Muscle layer of colon (tissue), 2 donors: ENCODE data around the gene TAOK3.
"Not testable (repeated sequence)": the region's sequence is repeated elsewhere in the genome, so short reads cannot be mapped to it uniquely, and the experiment has no call there.

Experiments used
- H3K27ac ChIP-seq: one replicate; pipeline ENCODE4 v1.7.0; 2013; ENCODE audit warnings: low read depth, mild to moderate bottlenecking, low read length, moderate library complexity
- H3K27me3 ChIP-seq, 2 donors: one replicate each; pipeline ENCODE4 v1.7.0; 2013; ENCODE audit warnings: low read length in 2 of 2, mild to moderate bottlenecking in 2 of 2; ENCODE audit not compliant: insufficient read depth in 2 of 2, control insufficient read depth in 1 of 2
- H3K36me3 ChIP-seq: one replicate; pipeline ENCODE4 v1.7.0; 2013; ENCODE audit warnings: mild to moderate bottlenecking, low read length; ENCODE audit not compliant: insufficient read depth
- H3K4me1 ChIP-seq: one replicate; pipeline ENCODE4 v1.7.0; 2013; ENCODE audit warnings: mild to moderate bottlenecking, low read length; ENCODE audit not compliant: insufficient read depth
- H3K4me3 ChIP-seq, 2 donors: one replicate each; pipeline ENCODE4 v1.7.0; 2013; ENCODE audit warnings: low read length in 2 of 2, low read depth in 1 of 2, mild to moderate bottlenecking in 1 of 2, moderate library complexity in 1 of 2
- H3K9ac ChIP-seq: one replicate; pipeline ENCODE4 v1.7.0; 2013; ENCODE audit warnings: low read length
- H3K9me3 ChIP-seq: one replicate; pipeline ENCODE4 v1.7.0; 2013; ENCODE audit warnings: mild to moderate bottlenecking, low read length
- donor health status: abdominal sarcoma.
- donor health status: Adenocarcinoma of cecum.

TAOK3 gene

GRCh38 chr12:118310320-118310719 is 62.4 kb downstream of the TAOK3 start:
- Histone ChIP-seq H3K4me1 (no peaks in the 10 kb centered on the region), H3K36me3 (no peaks in the 10 kb centered on the region), H3K27ac (no peak overlapping the region), H3K9me3 (no peaks in the 10 kb centered on the region), H3K4me3 (no peak overlapping the region), H3K27me3 (no peaks in the 10 kb centered on the region), H3K9ac (no peak overlapping the region)

GRCh38 chr12:118308006-118308405 is 64.7 kb downstream of the TAOK3 start:
- H3K4me1 ChIP-seq, H3K9me3 ChIP-seq, H3K27me3 ChIP-seq, H3K4me3 ChIP-seq, H3K27ac ChIP-seq, H3K36me3 ChIP-seq, H3K9ac ChIP-seq: not testable (repeated sequence)

- H3K27me3 ChIP-seq = no peaks in the 10 kb centered on the region
- no peaks in the 10 kb centered on the region for H3K36me3 ChIP-seq
- H3K4me3 ChIP-seq = no peak overlapping the region
- no peaks in the 10 kb centered on the region for H3K4me1 ChIP-seq
- no peak overlapping the region for H3K27ac ChIP-seq
- H3K9ac ChIP-seq = no peak overlapping the region
- H3K9me3 ChIP-seq = no peaks in the 10 kb centered on the region
Measured at GRCh38 chr12:118307069-118307954, 65.4 kb downstream of the TAOK3 start.

GRCh38 chr12:118304093-118304492 is 68.6 kb downstream of the TAOK3 start:
- no peak overlapping the region for H3K27ac ChIP-seq
- H3K27me3 ChIP-seq = no peaks in the 10 kb centered on the region
- H3K4me1 ChIP-seq = no peaks in the 10 kb centered on the region
- no peaks in the 10 kb centered on the region for H3K9me3 ChIP-seq
- H3K9ac ChIP-seq = no peak overlapping the region
- no peak overlapping the region for H3K4me3 ChIP-seq
- no peaks in the 10 kb centered on the region for H3K36me3 ChIP-seq

DNA sequence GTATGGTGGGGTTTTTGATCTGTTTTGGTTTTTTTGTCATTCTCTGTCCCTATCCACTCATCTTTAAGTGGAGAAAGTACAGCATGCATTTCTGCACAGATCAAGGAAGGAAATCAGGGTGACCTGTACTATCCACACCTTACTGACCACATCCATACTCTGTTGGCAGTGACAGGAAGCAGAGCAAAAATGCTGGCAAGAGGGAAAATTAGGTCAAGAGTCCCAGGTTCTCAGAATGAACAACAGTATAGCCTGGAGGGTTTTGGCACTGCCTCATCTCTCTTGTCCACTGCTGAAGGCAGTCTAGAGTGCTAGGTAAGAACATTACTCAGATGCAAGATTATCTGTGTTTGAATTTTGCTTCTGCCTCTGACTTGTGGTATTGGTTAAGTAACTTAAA is 70.7 kb downstream of the TAOK3 start:
- Histone ChIP-seq H3K36me3 (no peaks in the 10 kb centered on the region), H3K27me3 (no peaks in the 10 kb centered on the region), H3K4me3 (no peak overlapping the region), H3K9me3 (no peaks in the 10 kb centered on the region), H3K4me1 (no peaks in the 10 kb centered on the region), H3K27ac (no peak overlapping the region), H3K9ac (no peak overlapping the region)

- Histone ChIP-seq H3K27me3 (no peaks in the 10 kb centered on the region), H3K9ac (no peak overlapping the region), H3K4me1 (no peaks in the 10 kb centered on the region), H3K4me3 (no peak overlapping the region), H3K9me3 (no peaks in the 10 kb centered on the region), H3K36me3 (no peaks in the 10 kb centered on the region), H3K27ac (no peak overlapping the region)
Measured at GRCh38 chr12:118299791-118300460, 72.8 kb downstream of the TAOK3 start.

- H3K4me3 ChIP-seq = no peak overlapping the region
- no peaks in the 10 kb centered on the region for H3K27me3 ChIP-seq
- no peak overlapping the region for H3K27ac ChIP-seq
- H3K9ac ChIP-seq = no peak overlapping the region
- H3K36me3 ChIP-seq = no peaks in the 10 kb centered on the region
- no peaks in the 10 kb centered on the region for H3K4me1 ChIP-seq
- no peaks in the 10 kb centered on the region for H3K9me3 ChIP-seq
Measured at GRCh38 chr12:118297284-118297683, 75.4 kb downstream of the TAOK3 start.

DNA sequence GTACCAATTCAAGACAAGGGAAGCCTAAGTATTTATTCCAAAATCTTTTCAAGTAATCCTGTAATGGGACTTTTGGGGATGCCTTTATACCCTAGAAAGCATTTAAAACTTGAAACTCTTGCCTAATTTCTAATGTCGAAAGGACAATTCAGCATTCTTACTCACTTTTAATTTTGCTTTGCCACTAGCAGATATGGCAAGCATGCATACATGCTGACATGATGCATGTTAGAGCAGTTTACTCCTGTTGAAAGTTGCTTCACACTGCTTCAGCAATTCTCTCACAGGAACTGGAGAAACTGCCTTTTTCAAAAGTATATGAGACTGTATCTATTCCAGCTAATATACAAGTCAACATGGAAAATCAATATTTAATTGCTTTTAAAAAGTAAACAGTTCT is 79.9 kb downstream of the TAOK3 start:
- H3K27me3 ChIP-seq = no peaks in the 10 kb centered on the region
- no peak overlapping the region for H3K27ac ChIP-seq
- H3K9ac ChIP-seq = no peak overlapping the region
- H3K9me3 ChIP-seq = no peaks in the 10 kb centered on the region
- no peaks in the 10 kb centered on the region for H3K36me3 ChIP-seq
- no peak overlapping the region for H3K4me3 ChIP-seq
- H3K4me1 ChIP-seq = no peaks in the 10 kb centered on the region

GRCh38 chr12:118290130-118290529 is 82.6 kb downstream of the TAOK3 start:
- H3K27ac ChIP-seq = no peak overlapping the region
- no peaks in the 10 kb centered on the region for H3K9me3 ChIP-seq
- H3K27me3 ChIP-seq = no peaks in the 10 kb centered on the region
- H3K36me3 ChIP-seq = no peaks in the 10 kb centered on the region
- H3K4me3 ChIP-seq = no peak overlapping the region
- H3K9ac ChIP-seq = no peak overlapping the region
- no peaks in the 10 kb centered on the region for H3K4me1 ChIP-seq

DNA sequence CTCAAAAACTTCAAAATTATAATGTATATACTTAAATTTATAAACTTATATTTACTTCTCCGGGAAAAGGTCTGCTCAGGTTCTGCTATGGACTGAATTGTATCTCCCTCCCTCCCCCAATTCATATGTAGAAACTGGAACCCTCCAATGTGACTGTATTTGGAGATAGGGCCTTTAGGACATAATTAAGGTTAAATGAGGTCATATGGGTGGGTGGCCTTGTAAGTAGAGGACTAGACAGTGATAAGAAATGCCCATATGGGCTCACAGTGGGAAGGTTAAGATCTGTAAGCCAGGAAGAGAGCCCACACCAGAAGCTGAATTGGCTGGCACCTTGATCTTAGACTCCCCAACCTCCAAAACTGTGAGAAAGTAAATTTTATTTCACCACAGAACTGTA is 84.5 kb downstream of the TAOK3 start:
- H3K36me3 ChIP-seq = no peaks in the 10 kb centered on the region
- H3K4me1 ChIP-seq = no peaks in the 10 kb centered on the region
- no peaks in the 10 kb centered on the region for H3K9me3 ChIP-seq
- H3K27me3 ChIP-seq = no peaks in the 10 kb centered on the region
- H3K27ac ChIP-seq = no peak overlapping the region
- H3K9ac ChIP-seq = no peak overlapping the region
- H3K4me3 ChIP-seq = no peak overlapping the region

DNA sequence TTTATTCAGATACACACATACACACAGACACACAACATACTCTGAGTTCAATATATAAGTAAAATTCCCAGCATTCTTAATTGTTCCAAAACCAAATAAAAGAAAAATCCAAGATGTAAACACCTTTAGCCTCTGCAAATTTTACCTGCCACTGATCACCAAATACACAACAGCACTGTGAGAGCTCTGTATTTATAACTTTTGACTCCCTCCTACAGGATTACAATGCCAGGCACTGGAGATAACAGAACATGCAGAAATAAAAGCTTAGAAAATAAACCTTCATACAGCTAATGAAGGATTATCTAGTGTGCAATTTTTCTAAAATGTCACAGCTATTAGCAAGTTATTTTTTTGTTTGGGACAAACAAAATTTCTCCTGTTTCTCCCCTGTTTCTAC is 85.0 kb downstream of the TAOK3 start:
- no peaks in the 10 kb centered on the region for H3K4me1 ChIP-seq
- H3K27ac ChIP-seq = no peak overlapping the region
- H3K36me3 ChIP-seq = no peaks in the 10 kb centered on the region
- no peak overlapping the region for H3K9ac ChIP-seq
- no peaks in the 10 kb centered on the region for H3K9me3 ChIP-seq
- H3K4me3 ChIP-seq = no peak overlapping the region
- no peaks in the 10 kb centered on the region for H3K27me3 ChIP-seq

- H3K4me3 ChIP-seq = no peak overlapping the region
- H3K9me3 ChIP-seq = no peaks in the 10 kb centered on the region
- no peaks in the 10 kb centered on the region for H3K36me3 ChIP-seq
- no peak overlapping the region for H3K27ac ChIP-seq
- no peaks in the 10 kb centered on the region for H3K4me1 ChIP-seq
- H3K27me3 ChIP-seq = no peaks in the 10 kb centered on the region
- no peak overlapping the region for H3K9ac ChIP-seq
Measured at GRCh38 chr12:118282767-118283166, 89.9 kb downstream of the TAOK3 start.
